IPS-11a (cell line): Measurements from ENCODE around the gene FAM177A1.

ENCODE experiments used
- H3K4me3 ChIP-seq: one replicate; pipeline ENCODE4 v1.5.1; 2013; ENCODE audit warnings: low read depth, low read length, control low read depth

Gene FAM177A1

DNA sequence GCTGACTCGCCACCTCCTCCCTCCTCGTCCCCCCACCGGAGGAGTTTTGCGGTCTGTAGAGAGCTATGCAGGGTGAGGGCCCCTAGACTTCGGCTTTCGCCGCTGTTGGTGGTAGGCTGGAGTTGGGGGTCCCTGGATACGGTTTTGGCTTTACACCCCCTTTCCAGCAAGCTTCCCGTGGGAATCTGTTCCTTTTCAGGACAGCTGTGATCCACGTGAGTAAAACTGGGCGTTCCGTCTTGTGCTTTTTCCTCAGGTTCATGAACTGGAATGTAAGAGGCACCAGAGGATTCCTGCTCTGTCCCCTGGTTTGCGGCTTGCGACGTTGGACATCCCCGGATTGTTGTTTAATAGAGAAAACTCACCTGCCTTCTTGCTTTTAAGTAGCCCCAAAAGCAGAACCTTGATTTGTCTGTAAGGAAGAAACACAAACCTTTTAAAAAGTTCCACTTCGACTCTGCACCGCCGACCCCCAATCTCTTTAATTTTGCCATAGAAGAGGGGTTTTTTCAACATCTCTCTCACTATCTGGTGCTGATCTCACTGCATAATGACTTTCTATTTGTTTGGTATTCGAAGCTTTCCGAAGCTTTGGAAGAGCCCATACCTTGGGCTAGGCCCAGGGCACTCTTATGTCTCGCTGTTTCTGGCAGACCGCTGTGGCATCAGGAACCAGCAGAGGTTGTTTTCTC is 76.8 kb downstream of the FAM177A1 start:
- H3K4me3 ChIP-seq, result peak overlapping the region; percentile 98

DNA sequence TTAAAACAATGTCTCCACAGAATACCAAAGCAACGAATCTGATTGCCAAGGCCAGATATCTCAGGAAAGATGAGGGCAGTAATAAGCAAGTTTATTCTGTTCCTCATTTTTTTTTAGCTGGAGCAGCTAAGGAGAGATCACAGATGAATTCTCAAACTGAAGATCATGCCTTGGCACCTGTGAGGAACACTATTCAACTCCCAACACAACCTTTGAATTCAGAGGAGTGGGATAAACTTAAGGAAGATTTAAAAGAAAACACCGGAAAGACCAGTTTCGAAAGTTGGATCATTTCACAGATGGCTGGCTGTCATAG is 77.3 kb downstream of the FAM177A1 start:
- peak overlapping the region; percentile 98 for H3K4me3 ChIP-seq

DNA sequence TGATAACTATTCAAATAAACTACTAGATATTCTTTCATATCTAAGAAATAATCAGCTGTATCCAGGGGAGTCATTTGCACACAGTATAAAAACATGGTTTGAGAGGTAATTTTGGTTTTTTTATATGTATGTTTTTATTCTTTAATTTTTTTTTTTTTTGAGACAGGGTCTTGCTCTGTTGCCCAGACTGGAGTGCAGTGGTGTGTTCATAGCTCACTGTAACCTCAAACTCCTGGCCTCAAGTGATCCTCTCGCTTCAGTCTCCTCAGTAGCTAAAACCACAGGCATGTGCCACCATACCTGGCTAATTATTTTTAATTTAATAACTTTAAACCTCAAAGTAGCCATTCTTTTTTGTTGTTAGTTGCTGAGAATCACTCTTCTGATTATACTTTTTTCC is 78.1 kb downstream of the FAM177A1 start:
- H3K4me3 ChIP-seq, result no peak overlapping the region
